Fibroblast of skin of back (primary cell): ENCODE measurements around the gene TAF4B. TPM values are rescaled to one million over a fixed set of nuclear protein-coding genes. Genes with fewer than 3 reads are reported as not detected.
"Not testable (repeated sequence)": the region's sequence is repeated elsewhere in the genome, so short reads cannot be mapped to it uniquely, and the experiment has no call there.

Experiments used
- DNase-seq: peaks from one replicate; pipeline ENCODE4 v3.0.0-alpha.2; 2013
- polyA plus RNA-seq, 2 experiments: library from polyadenylated mRNA; unstranded; fragments of 120-200 nt; gene quantifications; one replicate each; pipeline ENCODE4 v1.2.1, GENCODE V29; 2013; ENCODE audit not compliant: insufficient read length in 2 of 2

The TAF4B gene, protein sequence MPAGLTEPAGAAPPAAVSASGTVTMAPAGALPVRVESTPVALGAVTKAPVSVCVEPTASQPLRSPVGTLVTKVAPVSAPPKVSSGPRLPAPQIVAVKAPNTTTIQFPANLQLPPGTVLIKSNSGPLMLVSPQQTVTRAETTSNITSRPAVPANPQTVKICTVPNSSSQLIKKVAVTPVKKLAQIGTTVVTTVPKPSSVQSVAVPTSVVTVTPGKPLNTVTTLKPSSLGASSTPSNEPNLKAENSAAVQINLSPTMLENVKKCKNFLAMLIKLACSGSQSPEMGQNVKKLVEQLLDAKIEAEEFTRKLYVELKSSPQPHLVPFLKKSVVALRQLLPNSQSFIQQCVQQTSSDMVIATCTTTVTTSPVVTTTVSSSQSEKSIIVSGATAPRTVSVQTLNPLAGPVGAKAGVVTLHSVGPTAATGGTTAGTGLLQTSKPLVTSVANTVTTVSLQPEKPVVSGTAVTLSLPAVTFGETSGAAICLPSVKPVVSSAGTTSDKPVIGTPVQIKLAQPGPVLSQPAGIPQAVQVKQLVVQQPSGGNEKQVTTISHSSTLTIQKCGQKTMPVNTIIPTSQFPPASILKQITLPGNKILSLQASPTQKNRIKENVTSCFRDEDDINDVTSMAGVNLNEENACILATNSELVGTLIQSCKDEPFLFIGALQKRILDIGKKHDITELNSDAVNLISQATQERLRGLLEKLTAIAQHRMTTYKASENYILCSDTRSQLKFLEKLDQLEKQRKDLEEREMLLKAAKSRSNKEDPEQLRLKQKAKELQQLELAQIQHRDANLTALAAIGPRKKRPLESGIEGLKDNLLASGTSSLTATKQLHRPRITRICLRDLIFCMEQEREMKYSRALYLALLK
- 0.92 TPM for polyA plus RNA-seq (2013, experiment 1 of 2; ENCODE audit: insufficient read length)
- polyA plus RNA-seq (2013, experiment 2 of 2; ENCODE audit: insufficient read length), result 0.88 TPM

DNA sequence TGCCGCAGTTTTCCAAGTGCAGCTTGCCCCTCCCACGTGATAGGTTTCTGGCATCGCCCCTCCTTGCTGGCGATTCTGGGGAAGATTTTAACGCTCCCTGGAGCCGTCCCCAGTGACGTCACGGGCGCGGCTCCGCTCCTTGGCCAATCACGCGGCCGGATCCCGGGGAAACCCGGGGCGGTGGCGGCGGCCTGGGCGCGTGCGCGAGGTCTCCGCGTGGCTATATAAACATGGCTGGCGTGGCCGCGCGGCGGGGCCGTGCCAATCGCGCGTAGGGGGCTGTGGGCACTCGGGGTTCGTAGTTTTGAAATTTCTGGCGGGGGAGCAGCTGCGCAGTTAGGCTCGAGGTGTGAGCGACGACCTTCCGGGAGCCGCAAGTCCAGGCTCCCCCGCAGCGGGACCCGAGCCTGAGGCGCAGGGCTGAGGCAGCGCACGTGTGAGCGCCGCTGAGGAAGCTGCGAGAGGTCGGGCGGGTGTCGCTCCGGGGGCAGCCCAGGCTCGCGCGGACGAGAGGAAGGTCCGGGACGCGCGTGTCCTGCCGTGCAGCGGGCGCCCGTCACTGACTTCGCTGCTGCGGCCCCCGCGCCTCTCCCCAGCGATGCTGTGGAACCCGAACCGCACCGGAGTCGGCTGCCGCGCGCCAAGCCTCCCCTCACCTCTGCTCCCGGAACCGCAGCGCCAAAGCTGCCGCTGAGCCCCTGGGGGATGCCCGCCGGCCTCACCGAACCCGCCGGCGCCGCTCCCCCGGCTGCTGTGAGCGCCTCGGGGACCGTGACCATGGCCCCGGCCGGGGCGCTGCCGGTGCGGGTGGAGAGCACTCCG lies at the start of gene TAF4B:
Gene TAF4B, plus strand, starts transcription at position 217 of the 822 bp plus-strand sequence. Its CDS starts 489 bp downstream, at position 706.
- peak; percentile 89 for DNase-seq

DNA sequence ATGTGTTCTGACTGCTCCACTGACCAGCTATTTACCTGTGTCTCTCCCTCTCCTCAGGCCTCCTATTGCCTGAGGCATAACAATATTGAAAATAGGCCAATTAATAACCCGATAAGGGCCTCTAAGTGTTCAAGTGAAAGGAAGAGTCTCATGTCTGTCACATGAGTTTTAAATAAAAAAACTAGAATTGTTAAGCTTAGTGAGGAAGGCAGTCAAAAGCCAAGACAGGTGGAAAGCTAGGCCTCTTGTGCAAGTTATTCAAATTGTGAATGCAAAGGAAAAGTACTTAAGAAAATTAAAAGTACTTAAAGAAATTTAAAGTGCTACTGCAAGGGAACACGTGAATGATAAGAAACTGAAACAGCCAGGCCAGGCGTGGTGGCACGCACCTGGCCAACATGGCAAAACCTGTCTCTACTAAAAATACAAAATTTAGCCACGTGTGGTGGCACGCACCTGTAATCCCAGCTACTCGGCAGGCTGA lies 44.9 kb upstream of the TAF4B start:
- no peak for DNase-seq

DNA sequence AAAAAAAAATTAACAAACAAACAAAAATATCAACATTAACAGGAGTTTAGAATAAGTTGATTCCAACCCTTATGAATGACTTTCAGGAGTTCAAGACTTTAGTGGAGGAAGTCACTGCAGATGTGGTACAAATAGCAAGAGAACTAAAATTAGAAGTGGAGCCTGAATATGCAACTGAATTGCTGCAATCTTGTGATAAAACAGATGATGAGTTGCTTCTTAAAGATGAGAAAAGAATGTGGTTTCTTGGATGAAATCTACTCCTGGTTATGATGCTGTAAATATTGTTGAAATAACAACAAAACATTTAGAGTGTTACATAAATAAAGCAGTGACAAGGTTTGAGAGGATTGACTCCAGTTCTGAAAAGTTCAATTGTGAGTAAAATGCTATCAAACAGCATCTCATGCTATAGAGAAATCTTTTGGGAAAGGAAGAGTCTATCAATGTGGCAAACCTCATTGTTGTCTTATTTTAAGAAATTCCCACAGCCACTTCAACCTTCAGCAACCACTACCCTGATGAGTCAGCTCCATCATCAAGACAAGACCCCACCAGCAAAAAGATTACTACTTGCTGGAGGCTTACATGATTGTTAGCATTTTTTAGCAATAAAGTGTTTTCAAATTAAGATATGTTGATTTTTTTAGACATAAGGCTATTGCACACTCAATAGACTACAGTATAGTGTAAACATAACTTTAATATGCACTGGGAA lies 42.7 kb upstream of the TAF4B start:
- DNase-seq, result no peak

DNA sequence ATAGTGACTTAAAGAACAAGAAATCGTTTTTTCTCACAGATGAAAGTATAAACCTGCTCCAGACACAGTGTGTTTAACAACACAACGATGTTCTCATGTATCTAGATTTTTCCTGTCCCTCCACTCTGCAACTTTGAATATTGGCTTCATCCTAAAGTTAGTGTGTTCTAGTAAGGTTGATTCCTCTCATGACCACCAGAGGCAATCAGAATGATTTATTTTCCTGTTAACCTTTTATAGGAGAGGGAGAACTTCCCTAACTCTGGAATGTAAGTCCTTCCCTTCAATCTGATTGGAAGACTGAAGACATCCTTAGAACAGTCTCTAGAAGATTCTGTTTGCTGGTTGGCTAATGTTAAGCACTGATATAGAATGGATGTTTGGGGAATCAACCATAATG lies 41.0 kb upstream of the TAF4B start:
- DNase-seq, result peak; percentile 6

DNA sequence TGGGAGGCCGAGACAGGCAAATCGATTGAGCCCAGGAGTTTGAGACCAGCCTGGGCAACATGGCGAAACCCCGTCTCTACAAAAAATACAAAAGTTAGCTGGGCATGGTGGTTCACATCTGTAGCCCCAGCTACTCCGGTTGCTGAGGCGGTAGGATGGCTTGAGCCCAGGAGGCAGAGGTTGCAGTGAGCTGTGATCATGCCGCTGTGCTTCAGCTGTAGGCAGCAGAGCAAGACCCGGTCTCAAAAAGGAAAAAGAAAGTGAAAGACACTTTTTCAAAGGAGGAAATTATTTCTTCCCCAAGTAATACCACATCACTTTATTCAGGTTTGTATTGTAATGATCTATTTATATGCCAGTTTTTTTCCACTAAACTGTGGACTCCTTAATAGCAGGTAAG lies 35.7 kb upstream of the TAF4B start:
- DNase-seq, result no peak

DNA sequence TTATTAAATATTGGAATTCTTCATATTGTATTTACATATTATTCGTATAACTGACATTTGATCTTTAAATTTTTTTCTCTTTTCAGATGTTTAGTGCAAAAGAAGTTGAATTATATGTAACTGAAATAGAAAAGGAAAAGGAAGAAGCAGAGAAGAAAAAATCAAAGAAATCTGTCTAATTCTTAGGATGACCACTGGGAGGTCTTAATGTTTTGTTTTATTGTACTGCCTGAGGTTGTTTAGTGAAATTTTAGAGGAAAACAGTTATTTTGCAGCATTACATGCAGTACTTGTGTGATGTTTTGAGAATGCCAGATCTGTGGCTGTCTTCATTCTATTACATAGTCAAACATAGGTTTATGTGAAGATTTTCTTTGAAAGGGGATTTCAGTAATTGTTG lies 34.0 kb upstream of the TAF4B start:
- no peak for DNase-seq

DNA sequence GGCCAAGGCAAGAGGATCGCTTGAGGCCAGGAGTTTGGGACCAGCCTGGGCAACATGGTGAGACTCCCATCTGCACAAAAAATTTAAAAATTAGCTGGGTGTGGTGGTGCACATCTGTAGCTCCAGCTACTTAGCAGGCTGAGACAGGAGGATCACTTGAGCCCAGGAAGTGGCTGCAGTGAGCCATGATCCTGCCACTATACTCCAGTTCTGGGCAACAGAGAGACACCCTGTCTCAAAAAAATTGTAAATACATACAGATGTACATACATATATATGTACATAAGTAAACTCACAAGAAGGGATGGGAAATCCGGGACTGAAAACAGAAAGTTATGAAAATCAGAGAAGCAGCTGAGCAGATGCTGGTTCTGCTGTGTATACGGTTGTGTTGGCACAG lies 29.6 kb upstream of the TAF4B start:
- DNase-seq, result no peak

DNA sequence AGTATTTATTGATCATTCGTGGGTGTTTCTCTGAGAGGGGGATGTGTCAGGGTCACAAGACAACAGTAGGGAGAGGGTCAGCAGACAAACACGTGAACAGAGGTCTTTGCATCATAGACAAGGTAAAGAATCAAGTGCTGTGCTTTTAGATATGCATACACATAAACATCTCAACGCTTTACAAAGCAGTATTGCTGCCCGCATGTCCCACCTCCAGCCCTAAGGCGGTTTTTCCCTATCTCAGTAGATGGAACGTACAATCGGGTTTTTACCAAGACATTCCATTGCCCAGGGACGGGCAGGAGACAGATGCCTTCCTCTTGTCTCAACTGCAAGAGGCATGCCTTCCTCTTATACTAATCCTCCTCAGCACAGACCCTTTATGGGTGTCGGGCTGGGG lies 24.2 kb upstream of the TAF4B start:
- DNase-seq, result not testable (repeated sequence)

DNA sequence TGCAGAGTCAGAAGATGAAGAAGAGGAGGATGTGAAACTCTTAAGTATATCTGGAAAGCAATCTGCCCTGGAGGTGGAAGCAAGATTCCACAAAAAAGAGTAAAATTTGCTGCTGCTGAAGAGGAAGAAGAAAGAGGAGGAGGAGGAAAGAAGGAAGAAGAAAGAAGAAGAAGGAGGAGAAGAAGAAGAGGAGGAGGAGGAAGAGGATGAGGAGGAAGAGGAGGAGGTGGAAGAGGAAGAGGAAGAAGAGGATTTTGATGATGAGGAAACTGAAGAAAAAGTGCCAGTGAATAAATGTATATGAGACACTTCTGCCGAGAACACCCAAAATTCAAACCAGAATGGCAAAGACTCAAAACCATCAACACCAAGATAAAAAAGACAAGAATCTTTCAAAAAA lies 20.9 kb upstream of the TAF4B start:
- DNase-seq, result no peak

DNA sequence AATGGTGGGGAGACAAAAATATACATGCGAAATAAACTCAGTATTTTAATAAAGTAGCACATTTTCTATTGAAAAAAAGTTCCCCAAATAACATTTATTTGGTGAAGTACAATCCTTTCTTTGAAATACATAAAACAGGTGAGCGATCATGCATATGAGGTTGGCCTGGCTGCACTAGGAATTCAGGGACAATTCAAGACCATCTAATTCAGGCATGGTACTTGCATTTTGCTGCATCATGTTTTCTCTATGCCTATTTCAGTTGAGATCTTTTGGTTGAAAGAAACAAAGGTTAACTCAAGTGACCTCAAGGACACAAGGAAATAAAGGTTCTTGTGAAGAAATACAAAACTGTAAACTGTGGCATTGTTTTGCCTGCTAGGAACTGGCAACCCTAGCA lies 19.8 kb upstream of the TAF4B start:
- DNase-seq, result no peak

DNA sequence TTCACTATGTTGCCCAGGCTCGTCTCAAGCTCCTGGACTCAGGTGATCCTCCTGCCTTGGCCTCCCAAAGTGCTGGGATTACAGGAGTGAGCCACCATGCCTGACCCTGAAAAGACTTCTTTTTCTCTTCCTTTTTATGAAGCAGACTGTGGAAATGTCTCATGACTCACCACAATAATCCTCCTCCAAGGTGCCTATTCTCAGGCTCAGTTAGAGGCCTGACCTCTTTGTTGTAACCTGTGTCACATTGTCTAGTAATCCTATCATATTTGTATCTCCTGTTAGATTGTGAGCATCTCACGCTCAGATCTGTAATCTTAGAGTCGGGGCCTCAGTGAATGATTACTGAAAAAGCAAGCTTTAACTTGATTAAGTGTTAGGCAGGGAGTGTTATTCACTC lies 18.3 kb upstream of the TAF4B start:
- no peak for DNase-seq

DNA sequence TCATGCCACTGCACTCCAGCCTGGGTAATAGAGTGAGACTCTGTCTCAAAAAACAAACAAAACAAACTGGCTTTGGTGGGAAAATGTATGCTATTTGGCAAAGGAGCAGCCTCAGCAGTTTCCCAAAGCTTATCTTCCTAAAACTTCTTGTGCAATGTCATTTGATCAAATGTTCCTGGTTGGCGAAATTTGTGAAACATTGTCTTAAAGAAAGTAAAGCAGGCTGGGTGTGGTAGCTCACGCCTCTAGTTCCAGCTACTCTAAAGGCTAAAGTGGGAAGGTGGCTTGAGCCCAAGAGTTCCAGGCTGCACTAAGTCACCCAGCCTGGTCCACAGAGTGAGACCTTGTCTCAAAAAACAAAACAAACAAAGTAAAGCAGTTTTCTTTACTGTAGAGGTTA lies 17.3 kb upstream of the TAF4B start:
- DNase-seq, result no peak

DNA sequence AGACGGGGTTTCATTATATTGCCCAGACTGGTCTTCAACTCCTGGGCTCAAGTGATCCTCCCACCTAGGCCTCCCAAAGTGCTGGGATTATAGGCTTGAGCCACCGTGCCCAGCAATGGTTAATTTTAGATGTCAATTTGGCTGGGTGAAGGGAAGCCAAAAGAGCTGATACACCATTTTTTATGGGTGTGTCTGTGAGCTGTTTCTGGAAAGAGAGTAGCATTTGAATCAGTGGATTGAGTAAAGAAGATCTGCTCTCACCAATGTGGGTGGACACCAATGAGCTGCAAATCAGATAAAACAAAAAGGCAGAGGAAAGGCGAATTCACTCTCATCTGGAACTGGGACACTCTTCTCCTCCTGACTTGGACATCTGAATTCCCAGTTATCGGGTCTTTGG lies 16.1 kb upstream of the TAF4B start:
- no peak for DNase-seq

DNA sequence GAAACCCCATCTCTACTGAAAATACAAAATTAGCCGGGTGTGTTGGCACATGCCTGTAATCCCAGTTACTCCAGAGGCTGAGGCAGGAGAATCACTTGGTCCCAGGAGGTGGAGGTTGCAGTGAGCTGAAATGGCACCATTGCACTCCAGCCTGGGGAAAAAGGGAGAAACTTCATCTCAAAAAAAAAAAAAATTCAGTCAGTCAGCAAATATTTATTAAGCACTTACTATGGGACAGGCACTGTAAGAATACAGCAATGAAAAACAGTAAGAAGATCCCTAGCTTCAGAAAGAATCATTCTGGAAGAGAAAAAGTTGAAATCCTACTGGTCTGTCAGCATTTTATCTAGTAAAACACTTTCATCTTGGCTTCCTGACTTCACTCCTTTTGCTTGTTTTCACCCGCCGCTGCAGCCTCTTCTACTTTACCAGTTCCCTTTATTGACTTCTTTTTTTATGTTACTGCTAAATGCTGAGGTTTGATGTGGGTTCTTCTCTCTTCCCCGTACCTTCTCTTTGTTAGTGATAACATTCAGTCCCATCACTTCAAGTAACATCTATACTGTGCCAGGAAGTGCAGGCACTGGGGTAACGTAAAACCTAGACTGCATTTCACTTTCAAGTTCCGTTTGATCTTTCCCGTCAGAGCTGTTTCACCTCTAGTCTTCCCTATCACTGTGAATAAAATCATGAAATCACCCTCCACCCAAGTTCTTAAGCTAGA lies 10.8 kb upstream of the TAF4B start:
- DNase-seq, result no peak

DNA sequence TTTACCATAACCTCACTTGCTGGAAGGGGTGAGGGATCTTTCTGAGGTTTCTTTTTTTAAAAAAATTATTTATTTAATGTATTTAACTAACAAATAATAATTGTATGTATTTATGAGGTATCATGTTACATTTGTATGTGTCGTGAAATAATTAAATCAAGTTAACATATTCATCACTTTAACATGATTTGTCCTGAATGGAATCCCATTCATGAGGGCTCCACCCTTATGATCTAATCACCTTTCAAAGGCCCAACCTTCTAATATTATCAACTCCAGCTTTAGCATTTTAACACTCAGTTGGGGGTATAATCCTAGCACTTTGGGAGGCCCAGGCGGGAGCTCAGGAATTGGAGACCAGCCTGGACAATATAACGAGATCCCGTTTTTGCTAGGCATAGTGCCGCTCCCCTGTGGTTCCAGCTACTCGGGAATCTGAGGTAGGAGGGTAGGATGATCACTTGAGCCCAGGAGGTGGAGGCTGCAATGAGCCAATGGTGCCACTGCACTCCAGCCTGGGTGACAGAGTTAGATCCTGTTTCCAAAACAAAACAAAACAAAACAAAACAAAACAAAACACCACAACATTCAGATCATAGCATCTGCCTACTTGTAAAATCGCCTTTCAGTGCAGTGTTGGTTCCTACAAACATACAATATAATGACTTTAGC lies 1.1 kb upstream of the TAF4B start:
- DNase-seq, result no peak

DNA sequence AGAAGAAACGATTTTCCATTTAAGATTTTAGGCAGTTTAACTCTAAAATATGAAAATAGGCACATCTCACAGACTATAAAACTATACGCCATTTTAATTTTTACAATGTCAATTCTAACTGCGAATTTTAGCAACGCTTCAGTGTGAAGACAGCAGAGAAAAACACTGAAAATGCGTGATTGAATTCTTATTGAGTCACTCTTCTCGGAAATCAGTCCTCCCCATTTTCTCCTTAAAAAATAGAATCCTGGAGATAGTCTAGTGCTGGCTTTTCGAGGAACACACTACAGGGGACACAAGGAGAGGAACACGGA lies 373 bp upstream of the TAF4B start:
- DNase-seq, result no peak

DNA sequence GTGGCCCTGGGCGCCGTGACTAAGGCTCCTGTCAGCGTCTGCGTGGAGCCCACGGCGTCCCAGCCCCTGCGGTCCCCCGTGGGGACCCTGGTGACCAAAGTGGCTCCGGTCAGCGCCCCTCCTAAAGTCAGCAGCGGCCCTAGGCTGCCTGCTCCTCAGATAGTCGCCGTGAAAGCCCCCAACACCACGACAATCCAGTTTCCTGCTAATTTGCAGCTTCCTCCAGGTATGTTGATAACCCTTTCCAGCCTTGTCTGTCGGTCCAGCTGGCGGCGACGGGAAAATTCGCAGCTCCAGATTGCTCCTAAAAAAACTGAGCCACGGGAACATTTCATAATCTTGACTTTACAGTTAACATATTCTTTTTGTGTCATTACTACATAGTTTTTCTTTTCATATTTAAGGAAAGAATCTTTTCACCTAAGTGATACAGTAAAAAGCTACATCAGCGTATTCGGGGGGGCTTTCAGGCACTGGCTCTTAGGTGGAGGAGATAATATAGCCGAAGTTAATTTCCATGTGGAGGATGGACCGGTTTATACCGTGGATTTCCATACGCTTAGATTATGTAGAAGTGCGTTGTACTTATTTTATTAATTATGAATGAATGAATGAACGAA lies 916 bp downstream of the TAF4B start:
- no peak for DNase-seq

DNA sequence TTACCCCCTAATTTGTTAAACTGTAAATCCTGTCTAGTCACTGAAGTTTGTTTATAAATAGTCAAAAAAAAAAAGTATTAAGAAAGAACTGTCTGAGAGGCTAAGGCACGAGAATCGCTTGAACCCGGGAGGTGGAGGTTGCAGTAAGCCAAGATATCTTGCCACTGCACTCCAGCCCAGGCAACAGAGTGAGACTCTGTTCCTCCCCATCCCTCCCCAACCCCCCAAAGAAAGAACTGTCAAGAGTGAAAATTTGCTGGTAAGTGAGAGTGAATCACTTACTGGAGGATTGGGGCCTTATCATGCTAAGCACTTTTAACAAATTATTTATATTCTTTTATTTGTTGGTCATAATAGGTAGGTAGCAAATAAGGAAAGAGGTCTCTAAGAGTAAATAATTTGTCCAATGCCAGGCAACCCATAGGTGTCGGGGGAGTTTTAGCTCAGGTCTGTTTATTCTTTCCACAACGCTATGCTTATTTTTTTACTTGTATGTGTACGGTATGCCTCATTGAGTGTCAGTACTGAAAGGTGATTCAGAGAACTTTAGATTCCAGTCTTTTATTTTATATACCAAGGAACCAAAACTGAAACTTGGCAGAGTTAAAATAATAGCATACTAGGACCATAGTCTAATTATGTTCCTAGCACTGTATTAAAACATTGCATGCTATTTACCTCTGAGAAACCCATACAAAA lies 2.5 kb downstream of the TAF4B start:
- no peak for DNase-seq

DNA sequence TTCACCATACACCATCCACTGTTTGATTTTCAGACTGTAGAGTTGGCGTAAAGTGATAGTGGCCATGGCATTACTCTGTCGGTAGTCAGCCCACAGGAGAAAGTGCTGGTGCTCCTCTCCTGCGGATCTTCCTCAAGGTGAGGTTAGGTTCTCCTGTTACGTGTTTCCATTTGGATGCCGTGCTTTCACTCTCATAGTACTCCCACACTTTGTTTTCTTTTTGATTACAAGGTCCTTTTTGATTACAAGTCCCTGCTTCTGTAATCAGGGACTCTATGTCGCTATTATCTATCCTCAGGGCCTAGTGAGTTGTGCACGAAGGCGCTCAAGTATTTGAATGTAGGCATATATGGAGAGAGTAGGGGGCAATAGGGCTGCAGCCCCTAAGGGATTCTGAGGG lies 4.3 kb downstream of the TAF4B start:
- no peak for DNase-seq

DNA sequence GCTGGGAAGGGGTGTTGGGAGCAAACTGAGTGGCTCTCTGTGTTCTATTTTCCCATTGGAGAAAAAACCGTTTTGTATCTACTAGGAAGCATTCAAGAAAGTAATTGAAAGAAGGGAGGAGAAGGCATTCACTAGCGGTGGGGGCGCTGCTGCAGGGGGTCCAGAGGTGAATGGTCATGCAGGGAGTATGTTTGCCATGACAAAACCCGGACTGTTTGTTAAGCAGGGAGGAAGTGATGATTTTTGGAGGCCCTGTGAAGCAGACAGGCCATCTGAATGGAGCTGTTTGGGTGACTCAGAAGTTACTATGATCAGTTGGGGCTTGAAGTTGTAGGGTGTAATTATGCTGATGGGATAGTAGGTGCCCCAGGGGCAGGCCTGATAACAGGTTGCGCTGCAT lies 7.0 kb downstream of the TAF4B start:
- no peak for DNase-seq
